Spleen (tissue), 11 donors: Measurements from ENCODE around the gene SCN8A. TPM values are rescaled to one million over a fixed set of nuclear protein-coding genes. Genes with fewer than 3 reads are reported as not detected.

Experiments
- DNase-seq: peaks from one replicate; pipeline ENCODE4 v3.0.0-alpha.2; 2020
- H3K27ac ChIP-seq, 8 donors: fragments of 200-600 bp; sonication (generic) in 7 of 8; 1 replicate in 4 of 8; 2 replicates in 4 of 8; pipeline versions ENCODE4 v1.5.0 to v1.8.0; 2016 to 2021; ENCODE audit warnings: inconsistent platforms in 4 of 8, mild to moderate bottlenecking in 4 of 8, moderate library complexity in 1 of 8
- H3K27me3 ChIP-seq, 7 donors: fragments of 200-600 bp; sonication (generic) in 6 of 7; replicated peaks in 1 of 7; 1 replicate in 4 of 7; 2 replicates in 3 of 7; pipeline versions ENCODE4 v1.5.0 to v1.8.0; 2016 to 2021; ENCODE audit warnings: inconsistent platforms in 3 of 7, mild to moderate bottlenecking in 1 of 7
- H3K36me3 ChIP-seq, 6 donors: fragments of 200-600 bp; sonication (generic) in 5 of 6; 1 replicate in 4 of 6; 2 replicates in 2 of 6; pipeline versions ENCODE4 v1.5.0 to v1.8.0; 2016 to 2021; ENCODE audit warnings: inconsistent platforms in 2 of 6
- H3K4me1 ChIP-seq, 6 donors: fragments of 200-600 bp; sonication (generic) in 5 of 6; 1 replicate in 3 of 6; 2 replicates in 3 of 6; pipeline versions ENCODE4 v1.5.0 to v1.8.0; 2016 to 2021; ENCODE audit warnings: inconsistent platforms in 3 of 6
- H3K4me3 ChIP-seq, 8 donors: fragments of 200-600 bp; sonication (generic) in 7 of 8; 1 replicate in 4 of 8; 2 replicates in 4 of 8; pipeline versions ENCODE4 v1.5.0 to v1.8.0; 2016 to 2021; ENCODE audit warnings: inconsistent platforms in 4 of 8, mild to moderate bottlenecking in 4 of 8, moderate library complexity in 2 of 8
- H3K9me3 ChIP-seq, 8 donors: fragments of 200-600 bp; sonication (generic) in 7 of 8; 1 replicate in 4 of 8; 2 replicates in 4 of 8; pipeline versions ENCODE4 v1.5.0 to v1.8.0; 2016 to 2021; ENCODE audit warnings: inconsistent platforms in 4 of 8
- CTCF ChIP-seq, 11 experiments: fragments of 200-600 bp in 7 of 11; fragments of 450-650 bp in 4 of 11; sonication (generic) in 4 of 11; IDR thresholded peaks in 8 of 11; conservative IDR thresholded peaks in 3 of 11; 1 replicate in 7 of 11; 2 replicates in 4 of 11; pipeline versions ENCODE4 v1.4.0 to v1.8.0; 2016 to 2021; ENCODE audit warnings: antibody characterized with exemption in 11 of 11, inconsistent platforms in 4 of 11, mild to moderate bottlenecking in 1 of 11
- POLR2A ChIP-seq, 3 donors: fragments of 450-650 bp; IDR thresholded peaks; one replicate each; pipeline ENCODE4 v1.5.1; 2017; ENCODE audit warnings: antibody characterized with exemption in 3 of 3, mild to moderate bottlenecking in 1 of 3
- POLR2AphosphoS5 ChIP-seq, 3 donors: sonication (generic); formaldehyde crosslinking; IDR thresholded peaks; one replicate each; pipeline ENCODE4 v1.5.1; 2017; ENCODE audit warnings: antibody characterized with exemption in 3 of 3
- WGBS, 5 donors: extraction: QIAGEN DNeasy Blood & Tissue Kit in 3 of 5; methylation state at CpG; one replicate each; pipeline versions ENCODE4 v1.1.5 to v1.1.7; 2013 to 2018; 5-methylcytosine and 5-hydroxymethylcytosine counted together
- intact Hi-C: fragments of 100-400 bp; cut with DNase I; formaldehyde crosslinking; loops from one replicate; pipeline ENCODE4 v1.15.0; 2023; ENCODE audit warnings: low total_unique reads
- polyA plus RNA-seq, 3 donors: library from polyadenylated mRNA; stranded (reverse); fragments of 200-250 nt; gene quantifications; one replicate each; pipeline ENCODE4 v1.2.1, GENCODE V29; 2013
- total RNA-seq, 7 donors: library from RNA; depleted of rRNA in 3 of 7; stranded (reverse); fragments of >200 nt in 3 of 7; fragmentation: NEBNext Ultra II Directional in 4 of 7; extraction: Animal tissue kit (Norgen Biotek cat#: 25700) in 4 of 7; gene quantifications; one replicate each; pipeline versions ENCODE4 v1.1.0 to v1.2.1, GENCODE V29; 2016 to 2021
- donor health status: healthy with polysubstance abuse.
- donor health status: DM: no; HTN: no; CAD: no; lungs with moderate emphysema.
- donor health status: DM: no; HTN: no; CAD: no.
- donor health status: Bipolar disorder and iron deficiency.
- donor health status: healthy.
- donor health status: DM: no; HTN: no; CAD: no.
- donor health status: DM: yes; HTN: yes; CAD: no.

SCN8A gene
- total and polyA plus RNA-seq, 10 donors = 0.17 to 4.7 (median 3.0) TPM

- no peaks in the 10 kb centered on the region for H3K36me3 ChIP-seq
- H3K4me1 ChIP-seq = peaks cover 0 to 5% (median 0%) of the 10 kb centered on the region in 6 donors
- intact Hi-C loops = no loop called here
- H3K9me3 ChIP-seq = no peaks in the 10 kb centered on the region
- H3K27ac ChIP-seq = no peak overlapping the region
- no peak overlapping the region for H3K4me3 ChIP-seq
- peaks cover 0 to 6% (median 0%) of the 10 kb centered on the region in 7 donors for H3K27me3 ChIP-seq
- no peak for TF ChIP-seq POLR2A (IDR thresholded peaks at IDR 0.05)
- TF ChIP-seq POLR2AphosphoS5 (IDR thresholded peaks at IDR 0.05) = no peak
- TF ChIP-seq CTCF (IDR thresholded peaks at IDR 0.05 in 8 of 11, conservative IDR thresholded peaks at IDR 0.05 in 3 of 11) = no peak
- no peak for DNase-seq
Observed at GRCh38 chr12:51753980-51754675, 163.1 kb downstream of the SCN8A start.

GRCh38 chr12:51755251-51755650, 164.2 kb downstream of the SCN8A start:
- no peaks in the 10 kb centered on the region for H3K36me3 ChIP-seq
- no peak for TF ChIP-seq POLR2AphosphoS5 (IDR thresholded peaks at IDR 0.05)
- no peak for TF ChIP-seq POLR2A (IDR thresholded peaks at IDR 0.05)
- no peak for TF ChIP-seq CTCF (IDR thresholded peaks at IDR 0.05 in 8 of 11, conservative IDR thresholded peaks at IDR 0.05 in 3 of 11)
- no peak overlapping the region for H3K4me3 ChIP-seq
- no peaks in the 10 kb centered on the region for H3K27me3 ChIP-seq
- intact Hi-C loops = no loop called here
- no peak overlapping the region for H3K27ac ChIP-seq
- H3K9me3 ChIP-seq = no peaks in the 10 kb centered on the region
- WGBS, 5 donors = 83 to 87% (median 85%) methylated on average over 2 of the region's 2 CpGs
- no peak for DNase-seq
- H3K4me1 ChIP-seq = peaks cover 0 to 5% (median 0%) of the 10 kb centered on the region in 6 donors

- Histone ChIP-seq H3K27ac (no peak overlapping the region), H3K27me3 (no peaks in the 10 kb centered on the region), H3K4me3 (no peak overlapping the region), H3K9me3 (no peaks in the 10 kb centered on the region), H3K36me3 (no peaks in the 10 kb centered on the region), H3K4me1 (no peaks in the 10 kb centered on the region)
- intact Hi-C loops = no loop called here
- no peak for TF ChIP-seq CTCF (IDR thresholded peaks at IDR 0.05 in 8 of 11, conservative IDR thresholded peaks at IDR 0.05 in 3 of 11)
- no peak for TF ChIP-seq POLR2AphosphoS5 (IDR thresholded peaks at IDR 0.05)
- TF ChIP-seq POLR2A (IDR thresholded peaks at IDR 0.05) = no peak
- DNase-seq = no peak
Observed at GRCh38 chr12:51759175-51759574, 168.1 kb downstream of the SCN8A start.

- no peak overlapping the region for H3K27ac ChIP-seq
- H3K4me1 ChIP-seq = no peaks in the 10 kb centered on the region
- H3K36me3 ChIP-seq = no peaks in the 10 kb centered on the region
- DNase-seq = no peak
- intact Hi-C loops = no loop called here
- TF ChIP-seq POLR2AphosphoS5 (IDR thresholded peaks at IDR 0.05) (no peak), POLR2A (IDR thresholded peaks at IDR 0.05) (no peak), CTCF (IDR thresholded peaks at IDR 0.05 in 8 of 11, conservative IDR thresholded peaks at IDR 0.05 in 3 of 11) (no peak)
- H3K9me3 ChIP-seq = no peaks in the 10 kb centered on the region
- H3K4me3 ChIP-seq = no peak overlapping the region
- H3K27me3 ChIP-seq = no peaks in the 10 kb centered on the region
Observed at GRCh38 chr12:51759695-51760094, 168.7 kb downstream of the SCN8A start.
